AG04449 (cell line): Measurements from ENCODE around the gene MYO5C.

Source experiments
- CTCF ChIA-PET: fragments of 350-600 bp; formaldehyde crosslinking; extraction: SDS; loops from one replicate; lab custom pipeline; 2021; ENCODE audit warnings: antibody characterized with exemption; lab: Yijun Ruan, JAX
- POLR2A ChIA-PET: fragments of 400-600, 350-600 bp; formaldehyde crosslinking; extraction: SDS; loops from one replicate; lab custom pipeline; 2020; ENCODE audit warnings: antibody characterized with exemption, inconsistent platforms; lab: Yijun Ruan, JAX
- DNase-seq: peaks from one replicate; pipeline ENCODE4 v3.0.0-alpha.2; 2010; ENCODE audit warnings: low read depth, low spot score
- H3K4me3 ChIP-seq: 2 replicates; pipeline ENCODE4 v1.5.1; 2011; ENCODE audit warnings: low read depth, mild to moderate bottlenecking, control low read depth, low read length
- CTCF ChIP-seq: IDR thresholded peaks from one replicate; pipeline ENCODE4 v1.5.1; 2011; ENCODE audit warnings: mild to moderate bottlenecking, moderate library complexity, low read length, control low read depth, inconsistent platforms; ENCODE audit not compliant: insufficient read depth; ENCODE audit errors: missing control alignments

Gene MYO5C

GRCh38 chr15:52193791-52194190 lies 101.8 kb downstream of the MYO5C start:
- CTCF ChIA-PET, result interaction anchor here (0.9 to 3.7 kb wide), 8 partner anchors 10 to 115 kb away, joined by 3 to 33 read pairs (median 6); no protein-coding TSS in a partner anchor
- no peak for DNase-seq
- TF ChIP-seq CTCF, result no peak
- POLR2A ChIA-PET, result interaction anchor here (0.5 kb wide), 1 partner anchor 143 kb away, joined by 4 read pairs; no protein-coding TSS in a partner anchor
- H3K4me3 ChIP-seq, result no peak overlapping the region

GRCh38 chr15:52193321-52193720 lies 102.3 kb downstream of the MYO5C start:
- CTCF ChIA-PET, result interaction anchor here (0.9 to 3.7 kb wide), 8 partner anchors 9 to 115 kb away, joined by 3 to 33 read pairs (median 6); no protein-coding TSS in a partner anchor
- TF ChIP-seq CTCF, result no peak
- POLR2A ChIA-PET, result no interaction called here
- DNase-seq, result no peak
- H3K4me3 ChIP-seq, result no peak overlapping the region

DNA sequence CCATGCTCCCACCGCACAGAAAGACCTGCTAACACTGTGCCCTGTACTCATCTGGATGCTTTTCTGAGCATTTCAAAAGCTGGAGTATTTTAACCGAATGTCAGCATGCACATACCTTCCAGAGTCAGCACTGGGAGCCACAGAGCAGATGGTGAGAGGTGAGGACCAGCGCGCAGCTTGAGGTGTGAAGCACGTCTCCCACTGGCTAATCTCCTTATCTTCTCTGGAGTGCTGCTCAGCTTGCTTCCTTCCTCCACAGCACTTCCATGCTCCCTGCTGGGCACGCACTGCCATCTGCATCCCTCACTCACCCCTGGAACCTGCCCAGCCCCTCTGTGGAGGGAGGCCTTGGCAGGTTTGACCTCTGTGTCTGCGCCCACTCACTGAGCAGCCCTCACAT lies 104.4 kb downstream of the MYO5C start, which contains the start of gene GNB5:
TSS of gene GNB5 (minus strand) at position 186 of the 400 bp plus-strand sequence. CDS start 6,716 bp downstream, outside the sequence.
- ChIA-PET CTCF (interaction anchor here (0.8 to 3.7 kb wide), 2 partner anchors 7 to 10 kb away, joined by 4 to 27 read pairs; no protein-coding TSS in a partner anchor), POLR2A (interaction anchor here (0.6 kb wide), 1 partner anchor 220 kb away, joined by 4 read pairs; the partner anchor contains the start of gene LEO1)
- no peak for DNase-seq
- no peak for TF ChIP-seq CTCF
- H3K4me3 ChIP-seq, result no peak within 1 kb of the TSS

DNA sequence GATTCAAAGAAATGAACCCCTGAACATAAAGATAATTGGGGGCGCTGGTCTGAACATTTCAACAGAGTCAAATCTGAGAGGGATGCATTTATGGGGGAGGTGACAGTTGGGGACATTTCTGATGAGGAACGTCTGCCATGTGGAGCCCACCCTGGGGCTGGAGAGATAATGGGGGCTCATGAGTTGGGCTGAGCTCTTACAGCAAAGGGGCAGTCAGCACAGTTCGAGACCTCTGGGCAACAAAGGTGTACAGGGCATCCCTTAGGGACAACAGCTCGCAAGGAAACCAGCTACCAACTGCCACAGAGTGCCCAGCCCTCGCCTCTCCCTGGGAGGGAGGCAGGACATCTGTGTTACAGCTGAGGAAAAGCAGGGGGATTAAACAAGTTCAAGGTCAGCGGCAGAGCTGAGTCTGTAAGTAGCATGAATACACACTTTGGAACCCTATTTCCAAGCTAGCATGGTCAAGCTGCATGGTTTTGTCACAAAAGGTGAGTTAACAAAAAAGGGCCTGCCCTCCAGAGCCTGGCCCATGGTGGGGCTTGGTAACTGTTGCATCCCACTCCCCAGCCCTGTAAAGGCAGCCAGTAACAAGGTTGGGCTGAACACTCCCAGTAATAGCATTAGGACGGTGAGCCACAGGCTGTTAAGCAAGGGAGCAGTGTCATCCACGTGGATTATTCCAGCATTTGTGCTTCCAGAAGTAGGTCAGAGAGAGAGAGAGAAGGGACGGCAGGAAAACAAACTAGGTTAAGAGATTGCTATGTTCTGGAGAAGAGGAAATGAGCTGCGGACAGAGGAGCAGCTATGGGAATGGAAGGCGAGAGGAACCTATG lies 108.7 kb downstream of the MYO5C start:
- no peak overlapping the region for H3K4me3 ChIP-seq
- TF ChIP-seq CTCF, result no peak
- no peak for DNase-seq
- POLR2A ChIA-PET, result no interaction called here
- CTCF ChIA-PET, result interaction anchor here (1.0 to 5.7 kb wide), 10 partner anchors 8 to 547 kb away, joined by 3 to 66 read pairs (median 4); no protein-coding TSS in a partner anchor

DNA sequence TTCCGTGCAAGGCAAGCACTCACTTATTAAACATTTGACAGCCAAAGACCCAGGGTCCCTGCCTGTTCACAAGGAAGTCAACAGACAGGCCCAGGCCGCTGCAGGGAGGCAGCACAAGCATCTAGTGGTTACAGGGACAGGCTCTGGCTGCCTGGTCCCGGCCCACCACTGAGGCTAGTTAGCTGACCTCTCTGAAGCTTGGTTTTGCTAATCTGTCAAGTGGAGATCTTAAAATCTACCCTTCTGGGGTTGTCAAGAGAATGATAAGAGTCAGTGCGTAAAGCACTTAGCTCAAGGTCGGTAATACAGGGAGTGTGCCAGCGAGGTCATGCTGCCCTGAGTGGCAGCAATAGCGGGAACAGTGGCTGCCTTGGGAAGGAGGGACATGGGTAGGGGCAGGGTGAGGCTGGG lies 110.4 kb downstream of the MYO5C start:
- POLR2A ChIA-PET, result no interaction called here
- H3K4me3 ChIP-seq, result no peak overlapping the region
- DNase-seq, result no peak
- TF ChIP-seq CTCF, result no peak
- CTCF ChIA-PET, result interaction anchor here (0.8 to 5.7 kb wide), 11 partner anchors 8 to 550 kb away, joined by 3 to 66 read pairs (median 16); no protein-coding TSS in a partner anchor

- CTCF ChIA-PET, result interaction anchor here (0.6 to 5.7 kb wide), 18 partner anchors 9 to 550 kb away, joined by 3 to 66 read pairs (median 6); no protein-coding TSS in a partner anchor
- no peak overlapping the region for H3K4me3 ChIP-seq
- DNase-seq, result no peak
- TF ChIP-seq CTCF, result no peak
- POLR2A ChIA-PET, result no interaction called here
Observed at GRCh38 chr15:52184721-52185120, 110.9 kb downstream of the MYO5C start.
